NCI-H146 (cell line): ENCODE results near the gene FAM78B.
A peak's percentile ranks its signal among the peaks of the same experiment; 100 is the strongest.

Experiments
- DNase-seq: peaks from one replicate; lab custom pipeline; 2025; lab: John Stamatoyannopoulos, UW

FAM78B gene

DNA sequence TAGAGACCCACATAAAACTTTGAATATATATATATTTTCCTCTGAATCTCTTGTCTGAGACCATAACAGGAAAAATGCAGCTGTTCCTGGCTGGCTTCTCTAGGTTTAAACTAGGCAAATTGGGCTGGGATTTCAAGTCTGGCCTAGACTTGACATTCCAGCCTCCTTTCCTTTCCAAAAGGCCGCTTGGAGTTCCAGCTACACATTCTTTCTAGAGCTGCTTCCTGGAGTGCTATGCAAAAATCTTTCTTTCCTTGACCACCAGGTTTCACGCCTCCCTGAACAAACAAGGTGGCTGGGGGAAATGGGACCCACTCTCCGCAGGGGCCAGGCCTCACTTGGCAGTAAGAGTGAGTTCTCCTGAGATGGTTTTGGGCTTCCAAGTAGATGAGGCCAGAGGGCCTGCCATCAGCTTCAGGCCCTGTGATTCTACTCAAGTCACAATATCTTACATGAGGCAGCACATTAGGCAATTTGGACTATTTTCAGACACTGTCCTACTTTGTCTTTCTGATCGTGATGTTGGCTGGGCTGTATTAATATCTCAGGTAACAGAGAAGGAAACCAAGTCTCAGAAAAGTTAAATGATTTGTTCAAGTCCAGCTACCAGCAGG is 102.4 kb downstream of the FAM78B start:
- DNase-seq, result no peak

DNA sequence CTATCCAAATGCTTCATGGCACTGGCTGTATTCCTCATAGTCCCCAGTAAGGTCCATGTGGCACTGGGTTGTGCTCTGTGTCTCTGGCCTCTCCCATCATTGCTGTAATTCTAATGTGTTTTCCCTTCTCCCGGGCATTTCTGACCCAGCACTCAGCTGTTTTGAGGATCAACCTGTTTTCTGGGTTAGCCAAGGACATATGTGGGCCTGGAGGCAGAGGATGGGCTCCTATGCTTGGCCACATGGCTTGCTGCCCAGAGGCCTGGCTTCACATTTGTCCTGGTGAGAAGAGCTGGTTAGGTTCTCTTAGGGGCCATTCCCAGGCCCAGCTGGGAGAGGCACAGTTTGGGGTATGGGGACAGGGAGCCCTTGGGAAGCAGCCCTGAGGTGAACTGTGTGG is 103.1 kb downstream of the FAM78B start:
- DNase-seq, result no peak

DNA sequence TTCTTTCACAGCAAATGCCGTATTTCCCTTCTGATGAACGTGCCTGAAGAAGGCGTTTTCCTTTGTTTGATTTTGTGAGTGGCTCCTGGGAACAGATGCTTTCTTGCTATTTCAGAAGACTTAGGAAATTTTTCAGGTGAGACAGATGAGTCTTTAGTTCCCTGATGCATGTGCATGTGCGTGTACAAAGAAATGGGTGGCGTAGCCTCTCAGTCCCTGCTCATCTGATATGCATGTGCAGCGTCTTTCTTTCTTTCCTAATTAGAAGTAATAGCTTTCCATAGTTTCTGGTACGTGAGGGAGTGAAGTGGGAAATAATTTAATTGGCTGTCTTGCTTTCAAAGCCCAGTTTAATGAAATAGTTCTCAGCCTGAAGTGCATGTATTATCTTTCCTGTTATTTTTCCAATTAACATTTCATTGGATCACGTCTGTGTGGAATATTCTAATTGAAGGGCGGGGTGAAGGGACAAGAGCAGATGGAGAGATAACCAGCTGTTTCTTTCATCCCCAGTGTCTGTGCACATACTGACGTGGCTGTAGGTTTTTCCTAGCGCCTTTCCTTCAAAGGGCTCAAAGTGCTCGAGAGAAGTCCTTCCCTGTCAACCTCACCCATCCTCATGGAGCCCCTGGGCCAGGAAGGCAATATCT is 104.3 kb downstream of the FAM78B start:
- no peak for DNase-seq

DNA sequence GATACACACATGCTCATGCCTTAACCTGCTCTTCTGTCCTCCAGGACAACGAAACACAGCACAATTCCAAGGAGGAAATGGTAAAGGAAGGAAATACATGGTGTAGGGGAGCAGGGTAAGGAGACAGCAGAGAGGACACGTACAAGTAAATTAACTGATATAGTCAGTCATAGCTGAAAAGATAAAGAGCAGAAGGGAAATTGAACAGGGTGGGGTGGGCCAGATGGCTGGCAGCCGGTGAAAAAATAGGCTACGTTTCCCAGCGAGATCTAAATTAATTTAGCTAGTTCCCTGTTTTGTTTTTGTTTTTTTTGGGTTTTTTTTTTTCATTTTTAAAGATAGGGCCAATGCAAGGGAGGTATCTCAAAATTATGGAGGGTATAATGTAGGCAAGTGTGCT is 109.2 kb downstream of the FAM78B start:
- DNase-seq, result no peak

DNA sequence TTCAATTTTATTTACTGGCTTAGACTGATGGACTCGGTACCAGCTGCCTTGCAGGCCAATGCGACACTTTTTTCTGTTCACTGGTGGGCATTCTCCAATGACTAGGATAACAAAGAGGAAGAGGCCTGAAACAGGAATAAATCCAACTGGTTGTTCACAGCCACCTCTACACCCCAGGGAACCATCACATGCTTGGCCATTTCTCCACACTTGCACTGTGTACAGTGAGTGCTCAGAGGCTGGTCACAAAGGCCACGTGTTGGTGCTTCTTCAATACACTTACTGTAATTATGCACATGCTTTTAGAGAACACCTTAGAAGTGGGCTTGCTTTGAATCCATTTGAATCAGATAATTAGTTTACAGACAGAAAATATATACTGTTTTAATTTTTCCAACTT is 113.4 kb downstream of the FAM78B start:
- DNase-seq, result no peak

DNA sequence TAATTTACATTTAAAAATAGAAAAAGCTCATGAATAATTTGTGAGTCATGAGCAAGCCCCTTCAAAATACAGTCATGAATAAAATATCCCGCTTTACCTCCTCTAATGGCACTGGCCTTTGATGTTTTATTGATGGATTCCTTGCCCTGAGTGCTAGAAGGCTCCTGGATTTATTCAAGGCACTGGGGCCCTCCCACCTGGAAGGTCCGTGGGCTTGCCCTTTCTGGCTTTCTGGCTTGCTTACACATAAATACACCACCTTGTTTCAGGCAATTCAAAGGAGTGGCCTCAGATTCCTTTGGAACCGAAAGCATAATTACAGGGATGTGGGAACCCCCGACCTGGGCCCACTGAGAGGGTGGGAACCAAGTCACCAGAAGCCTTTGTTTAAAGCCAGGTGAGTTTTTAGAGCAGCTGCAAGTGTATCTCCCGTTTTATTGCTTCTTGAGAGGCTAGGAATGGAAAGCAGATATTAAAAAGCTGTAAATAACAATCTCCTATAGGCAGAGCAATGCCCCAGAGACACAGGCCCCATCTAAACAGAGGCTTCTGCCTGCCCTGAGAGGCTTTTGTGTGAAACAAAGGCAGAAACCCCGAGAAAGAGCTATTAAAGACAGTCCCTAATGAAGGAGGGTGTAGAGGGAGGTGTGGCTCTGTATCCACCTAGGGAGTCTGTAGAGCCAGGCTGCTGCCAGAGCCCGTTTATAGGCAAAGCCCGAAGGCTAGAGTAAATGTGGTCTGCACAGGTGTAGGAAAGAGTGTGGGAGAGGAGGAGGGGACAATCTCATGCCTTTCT is 126.4 kb downstream of the FAM78B start:
- no peak for DNase-seq

DNA sequence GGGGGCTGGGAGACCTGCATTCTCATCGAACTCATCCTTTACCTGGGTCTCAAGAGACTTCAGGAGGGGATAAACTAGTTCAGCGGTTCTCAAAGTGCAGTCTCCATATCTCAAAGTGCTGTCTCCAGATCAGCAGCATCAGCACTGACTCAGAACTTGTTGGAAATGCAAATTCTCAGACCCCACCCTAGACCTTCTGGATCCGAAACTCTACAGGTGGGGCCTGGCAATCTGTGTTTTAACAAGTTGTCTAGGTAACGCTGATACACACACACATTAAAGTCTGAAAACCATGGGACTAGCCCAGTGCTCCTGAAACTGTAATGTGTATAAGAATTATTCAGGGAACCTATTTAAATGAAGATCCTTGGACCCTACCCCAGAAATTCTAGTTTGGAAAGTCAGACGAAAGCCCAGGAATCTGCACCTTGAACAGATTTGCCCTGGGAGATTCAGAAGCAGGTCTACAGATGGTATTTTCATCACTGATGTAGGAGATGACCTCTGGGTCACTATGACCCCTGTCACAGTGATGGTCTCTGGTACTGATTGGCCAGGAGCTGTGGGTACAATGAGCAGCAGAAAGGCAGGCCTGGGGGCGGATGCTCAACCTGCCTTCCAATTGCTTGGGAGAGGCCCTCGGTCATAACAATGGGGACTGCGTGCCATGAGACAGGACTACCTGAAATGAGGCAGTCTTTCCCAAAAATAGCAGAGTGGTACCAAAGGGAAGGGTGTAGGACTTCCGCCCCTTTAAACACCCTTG is 127.2 kb downstream of the FAM78B start:
- DNase-seq, result no peak

DNA sequence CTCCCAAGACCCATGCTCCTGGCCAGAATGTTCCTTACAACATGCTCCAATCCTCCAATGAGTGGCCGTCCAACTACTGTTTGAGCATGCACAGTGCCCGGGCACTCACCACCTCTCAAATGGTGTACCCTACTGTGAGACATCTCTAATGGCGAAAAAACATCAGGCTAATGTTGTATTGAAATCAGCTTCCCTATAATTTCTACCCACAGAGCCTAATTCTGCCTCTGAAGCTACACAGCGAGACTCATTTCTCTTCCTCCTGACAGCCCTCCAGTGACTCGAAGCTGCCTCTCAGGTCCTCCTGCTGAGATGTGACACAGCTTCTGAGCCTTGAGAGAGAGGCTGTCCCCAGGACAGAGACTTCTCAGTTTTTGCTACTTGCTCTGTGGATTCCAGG is 130.7 kb downstream of the FAM78B start:
- no peak for DNase-seq

DNA sequence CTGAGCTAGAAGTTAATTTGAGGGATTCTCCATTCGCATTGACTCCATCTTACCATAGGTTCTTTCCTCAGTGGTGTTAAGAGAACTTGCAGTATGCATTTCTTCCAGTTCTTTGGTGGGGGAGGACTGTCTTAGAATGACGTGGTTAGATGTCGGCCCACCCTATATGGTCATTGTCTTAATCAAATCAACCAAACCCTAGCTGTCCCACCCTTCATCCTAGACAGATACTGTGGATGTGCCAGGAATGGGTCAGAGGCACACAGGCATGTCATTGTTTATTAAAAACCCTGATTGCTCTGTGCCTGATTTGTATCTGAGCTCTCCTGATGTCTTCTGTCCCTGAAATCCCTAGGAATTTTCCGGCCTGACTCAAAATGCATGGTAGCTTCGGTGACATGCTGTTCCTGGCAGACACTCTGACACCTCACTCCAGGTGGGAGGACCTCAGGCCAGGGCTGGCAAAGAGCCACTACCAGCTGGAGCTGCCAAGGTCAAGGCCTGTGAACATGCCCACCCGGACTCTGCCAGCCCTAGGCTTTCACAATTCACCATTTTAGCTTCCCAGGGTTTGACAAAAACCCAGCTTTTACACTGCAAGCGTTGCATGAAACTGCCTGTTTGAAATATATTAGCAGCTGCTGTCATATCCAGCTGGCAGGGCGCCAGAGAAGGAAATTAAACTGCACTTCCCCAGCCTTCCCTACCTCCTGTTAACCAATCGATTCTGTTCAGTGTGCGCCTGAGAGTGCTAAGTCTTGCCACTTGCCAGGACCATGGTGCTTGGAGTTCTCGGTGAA is 134.0 kb downstream of the FAM78B start:
- DNase-seq, result peak; percentile 1

DNA sequence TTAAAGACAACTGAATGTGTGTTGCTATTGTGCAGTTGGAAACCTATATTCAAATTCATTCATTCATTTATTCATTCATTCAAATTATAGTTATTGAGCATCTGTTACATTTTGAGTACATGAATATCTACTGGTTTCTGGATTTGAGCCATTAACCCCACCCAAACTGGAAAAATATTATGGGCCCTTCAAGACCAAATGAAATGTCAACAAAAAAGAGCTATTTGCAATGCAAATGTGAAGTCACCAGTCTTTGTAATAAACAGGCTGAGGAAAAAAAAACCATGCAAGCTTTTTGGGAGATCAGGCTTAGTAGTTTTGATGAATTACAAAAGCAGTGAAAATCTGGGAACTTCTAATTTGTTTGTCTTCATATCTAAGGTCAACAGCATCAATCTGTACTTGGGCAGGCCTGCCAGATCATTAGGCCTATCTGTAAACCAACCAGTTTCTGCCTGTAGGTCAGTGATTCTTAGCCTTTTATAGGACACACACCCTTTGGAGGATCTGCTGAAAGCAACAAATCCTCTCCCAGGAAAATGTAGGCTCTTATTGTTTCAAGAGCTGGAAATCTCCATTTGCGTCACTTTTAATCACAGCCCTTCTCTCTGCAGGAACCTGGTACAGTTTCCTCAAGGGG is 134.7 kb downstream of the FAM78B start:
- DNase-seq, result no peak

DNA sequence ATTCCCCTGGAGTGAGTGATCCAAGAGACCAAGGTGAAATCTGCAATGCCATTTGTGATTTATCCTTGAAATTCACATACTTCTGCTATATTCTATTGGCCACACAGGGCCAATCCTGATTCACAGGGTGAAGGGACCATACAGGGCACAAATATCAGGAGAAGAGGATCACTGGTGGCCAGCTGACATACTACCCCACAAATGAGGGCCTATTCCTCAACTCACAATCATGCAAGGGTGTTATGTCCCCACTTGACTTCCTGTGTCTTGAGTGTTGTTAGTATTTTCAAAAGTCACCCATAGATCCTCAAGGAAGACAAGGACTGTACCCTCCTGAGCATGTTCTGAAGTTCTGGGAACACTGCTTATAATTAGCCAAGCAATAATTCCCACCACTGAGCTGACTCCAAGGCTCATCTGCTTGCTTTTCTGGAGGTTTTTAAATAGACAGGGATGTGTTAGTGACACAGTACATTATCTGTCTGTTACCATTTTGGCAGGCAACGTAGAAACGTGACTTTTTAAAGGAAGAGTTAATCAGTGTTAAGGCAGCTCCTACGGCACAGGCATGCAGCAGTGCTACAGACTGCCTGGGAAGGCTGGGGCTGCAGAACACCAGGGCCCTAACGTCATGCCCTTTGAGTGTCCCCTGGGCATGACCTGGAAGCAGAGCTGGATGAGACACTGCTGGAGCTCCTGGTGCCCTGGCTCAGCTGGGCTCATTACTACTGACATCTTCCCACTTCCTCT is 137.4 kb downstream of the FAM78B start:
- no peak for DNase-seq

DNA sequence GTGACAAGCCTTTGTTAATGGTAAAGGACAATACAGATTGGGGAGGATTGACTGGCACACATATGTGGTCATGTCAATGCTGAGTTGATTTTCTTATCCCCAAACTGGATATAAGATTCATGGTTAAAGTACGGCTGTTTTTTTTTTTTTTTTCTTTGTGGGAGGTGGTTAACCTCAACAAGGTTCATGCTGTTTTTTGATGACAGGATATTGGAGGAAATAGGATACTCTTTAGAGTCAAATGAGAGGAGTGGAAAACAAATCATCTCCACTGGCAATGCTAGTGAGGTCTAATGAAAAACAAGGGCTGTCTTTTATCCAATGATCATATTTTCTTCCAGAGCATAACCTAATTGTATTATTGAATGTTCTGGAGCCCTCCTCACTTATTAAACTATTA is 140.2 kb downstream of the FAM78B start:
- DNase-seq, result no peak

DNA sequence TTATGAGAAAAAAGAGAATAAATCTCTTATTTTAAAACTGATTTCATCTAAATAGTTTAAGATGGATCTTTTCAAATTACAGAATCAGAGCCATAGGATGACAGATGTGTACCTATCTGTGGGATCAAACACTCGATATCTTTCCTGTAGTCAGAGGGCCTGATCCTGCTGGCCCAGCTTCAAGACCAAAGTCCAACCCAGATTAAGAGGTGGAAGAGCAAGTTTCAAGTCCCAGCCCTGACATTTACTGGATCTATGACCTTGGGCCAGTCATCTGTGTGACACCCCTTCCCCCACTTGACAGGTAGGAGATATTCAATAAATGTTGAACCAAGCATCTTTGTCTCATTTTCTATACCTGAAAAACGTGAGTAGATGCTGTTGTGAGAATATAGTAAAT is 140.7 kb downstream of the FAM78B start:
- no peak for DNase-seq

DNA sequence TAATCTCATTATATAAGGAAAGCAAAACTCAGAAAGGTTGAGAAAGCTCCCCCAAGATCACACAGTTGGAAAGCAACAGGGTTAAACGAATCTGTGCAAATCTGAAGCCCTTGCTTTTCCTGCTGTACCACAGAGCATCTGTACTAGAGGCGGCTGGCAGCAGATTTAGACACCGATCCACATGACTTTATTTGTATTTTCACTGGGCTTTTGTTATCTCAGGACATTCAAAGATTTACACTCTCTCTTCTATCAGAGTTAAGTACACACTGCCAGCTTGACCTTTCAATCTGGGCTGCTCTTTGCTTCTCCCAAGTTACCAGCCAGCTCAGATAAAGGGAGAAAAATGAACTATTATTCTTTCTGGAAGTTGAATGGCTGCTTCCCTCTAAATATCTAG is 146.6 kb downstream of the FAM78B start:
- DNase-seq, result no peak
